Measurements from ENCODE around the gene TRPC4AP. TPM values are rescaled to one million over a fixed set of nuclear protein-coding genes. Genes with fewer than 3 reads are reported as not detected.

TRPC4AP gene
- total RNA-seq, 3 donors from 2014 or later (not counting 1 experiment from before 2014, with no cell fraction given), result 72.3 to 79.0 (median 74.4) TPM

DNA sequence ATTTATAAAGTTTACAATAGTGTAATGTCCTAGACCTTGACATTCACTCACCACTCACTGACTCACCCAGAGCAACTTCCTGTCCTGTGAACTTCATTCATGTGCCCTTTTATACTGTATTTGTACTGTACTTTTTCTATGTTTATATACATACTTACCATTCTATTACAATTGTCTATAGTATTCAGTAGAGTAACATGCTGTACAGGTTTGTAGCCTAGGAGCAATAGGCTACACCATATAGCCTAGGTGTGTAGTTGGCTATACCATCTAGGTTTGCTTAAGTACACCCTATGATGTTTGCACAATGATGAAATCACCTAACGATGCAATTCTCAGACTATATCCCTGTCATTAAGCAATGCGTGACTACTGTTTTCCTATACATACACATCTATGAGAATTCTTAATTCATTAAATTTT, 37.1 kb upstream of the TRPC4AP start:
- Histone ChIP-seq H3K4me1 (ENCODE audit: control insufficient read depth, insufficient read depth, low read length) (no peaks in the 10 kb centered on the region), H3K36me3 (ENCODE audit: control insufficient read depth, insufficient read depth, low read length) (peaks cover 63% of the 10 kb centered on the region), H3K27me3 (ENCODE audit: control insufficient read depth, insufficient read depth, low read length) (no peaks in the 10 kb centered on the region), H3K27ac (ENCODE audit: low read length) (no peak overlapping the region), H3K4me3 (ENCODE audit: low read length) (no peak overlapping the region), H3K9me3 (ENCODE audit: control insufficient read depth, insufficient read depth, low read length) (no peaks in the 10 kb centered on the region)
- DNase-seq, result no peak
- H3K4me3 Mint-ChIP-seq, result no peak overlapping the region
- no peaks in the 10 kb centered on the region for H3K4me1 Mint-ChIP-seq
- no peak for ATAC-seq
- intact Hi-C loops (cut with micrococcal nuclease), result no loop called here
- no peaks in the 10 kb centered on the region for H3K27me3 Mint-ChIP-seq (ENCODE audit: low read depth in 2 of 2)
- H3K27ac Mint-ChIP-seq, result no peak overlapping the region
- H3K36me3 Mint-ChIP-seq, result peaks cover 26% of the 10 kb centered on the region
- TF ChIP-seq, protein P1, sequence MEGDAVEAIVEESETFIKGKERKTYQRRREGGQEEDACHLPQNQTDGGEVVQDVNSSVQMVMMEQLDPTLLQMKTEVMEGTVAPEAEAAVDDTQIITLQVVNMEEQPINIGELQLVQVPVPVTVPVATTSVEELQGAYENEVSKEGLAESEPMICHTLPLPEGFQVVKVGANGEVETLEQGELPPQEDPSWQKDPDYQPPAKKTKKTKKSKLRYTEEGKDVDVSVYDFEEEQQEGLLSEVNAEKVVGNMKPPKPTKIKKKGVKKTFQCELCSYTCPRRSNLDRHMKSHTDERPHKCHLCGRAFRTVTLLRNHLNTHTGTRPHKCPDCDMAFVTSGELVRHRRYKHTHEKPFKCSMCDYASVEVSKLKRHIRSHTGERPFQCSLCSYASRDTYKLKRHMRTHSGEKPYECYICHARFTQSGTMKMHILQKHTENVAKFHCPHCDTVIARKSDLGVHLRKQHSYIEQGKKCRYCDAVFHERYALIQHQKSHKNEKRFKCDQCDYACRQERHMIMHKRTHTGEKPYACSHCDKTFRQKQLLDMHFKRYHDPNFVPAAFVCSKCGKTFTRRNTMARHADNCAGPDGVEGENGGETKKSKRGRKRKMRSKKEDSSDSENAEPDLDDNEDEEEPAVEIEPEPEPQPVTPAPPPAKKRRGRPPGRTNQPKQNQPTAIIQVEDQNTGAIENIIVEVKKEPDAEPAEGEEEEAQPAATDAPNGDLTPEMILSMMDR (IDR thresholded peaks at IDR 0.05), result no peak
- H3K9me3 Mint-ChIP-seq, result no peaks in the 10 kb centered on the region
- 80% methylated on average over 1 of the region's 2 CpGs for WGBS (ENCODE audit: insufficient coverage)

DNA sequence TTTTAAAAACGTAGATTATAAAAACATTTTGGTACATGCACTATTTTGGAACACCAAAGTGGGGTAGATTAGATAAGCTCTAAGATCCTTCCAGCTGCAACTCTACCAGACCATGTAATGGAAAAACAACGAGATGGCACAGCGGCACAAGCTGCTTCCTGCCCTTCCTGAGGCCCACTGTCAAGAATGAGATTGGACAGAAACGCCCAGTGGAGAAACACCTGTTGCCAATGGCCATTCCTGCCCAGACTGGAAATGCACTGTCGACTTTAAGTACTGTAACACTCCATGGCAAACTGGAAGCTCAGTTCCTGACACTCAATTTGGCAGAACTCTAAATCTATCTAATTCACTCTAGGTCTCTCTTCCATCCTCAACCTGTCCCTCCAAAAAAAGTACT, 33.1 kb upstream of the TRPC4AP start:
- DNase-seq (no peak), ATAC-seq (no peak)
- no peaks in the 10 kb centered on the region for H3K27me3 ChIP-seq (ENCODE audit: control insufficient read depth, insufficient read depth, low read length)
- peaks cover 65% of the 10 kb centered on the region for H3K36me3 ChIP-seq (ENCODE audit: control insufficient read depth, insufficient read depth, low read length)
- intact Hi-C loops (cut with micrococcal nuclease), result no loop called here
- no peaks in the 10 kb centered on the region for H3K9me3 ChIP-seq (ENCODE audit: control insufficient read depth, insufficient read depth, low read length)
- WGBS (ENCODE audit: insufficient coverage), result 96% methylated on average over 5 of the region's 5 CpGs
- Mint-ChIP-seq H3K27ac (no peak overlapping the region), H3K36me3 (peaks cover 16% of the 10 kb centered on the region), H3K4me3 (no peak overlapping the region), H3K4me1 (no peaks in the 10 kb centered on the region), H3K27me3 (ENCODE audit: low read depth in 2 of 2) (no peaks in the 10 kb centered on the region), H3K9me3 (no peaks in the 10 kb centered on the region)
- no peaks in the 10 kb centered on the region for H3K4me1 ChIP-seq (ENCODE audit: control insufficient read depth, insufficient read depth, low read length)
- no peak overlapping the region for H3K27ac ChIP-seq (ENCODE audit: low read length)
- TF ChIP-seq, protein P1 (IDR thresholded peaks at IDR 0.05), result no peak
- no peak overlapping the region for H3K4me3 ChIP-seq (ENCODE audit: low read length)

GRCh38 chr20:35122756-35123405, 30.3 kb upstream of the TRPC4AP start:
- WGBS (ENCODE audit: insufficient coverage), result 96% methylated on average over 4 of the region's 5 CpGs
- Histone ChIP-seq H3K27me3 (ENCODE audit: control insufficient read depth, insufficient read depth, low read length) (no peaks in the 10 kb centered on the region), H3K9me3 (ENCODE audit: control insufficient read depth, insufficient read depth, low read length) (no peaks in the 10 kb centered on the region), H3K4me1 (ENCODE audit: control insufficient read depth, insufficient read depth, low read length) (no peaks in the 10 kb centered on the region), H3K4me3 (ENCODE audit: low read length) (no peak overlapping the region), H3K36me3 (ENCODE audit: control insufficient read depth, insufficient read depth, low read length) (peaks cover 68% of the 10 kb centered on the region), H3K27ac (ENCODE audit: low read length) (no peak overlapping the region)
- Mint-ChIP-seq H3K4me1 (peaks cover 0 to 3% of the 10 kb centered on the region in 2 donors), H3K9me3 (no peaks in the 10 kb centered on the region), H3K4me3 (no peak overlapping the region), H3K36me3 (peaks cover 29% of the 10 kb centered on the region), H3K27ac (no peak overlapping the region), H3K27me3 (ENCODE audit: low read depth in 2 of 2) (no peaks in the 10 kb centered on the region)
- intact Hi-C loops (cut with micrococcal nuclease), result no loop called here
- TF ChIP-seq, protein P1 (IDR thresholded peaks at IDR 0.05), result no peak
- no peak for ATAC-seq
- DNase-seq, result no peak

- 99% methylated on average over 7 of the region's 7 CpGs for WGBS (ENCODE audit: insufficient coverage)
Measured at GRCh38 chr20:35121186-35121585, 28.6 kb upstream of the TRPC4AP start.

More at GRCh38 chr20:35121186-35121585, 28.6 kb upstream of the TRPC4AP start:
- TF ChIP-seq, protein P1 (IDR thresholded peaks at IDR 0.05), result no peak
- Histone ChIP-seq H3K36me3 (ENCODE audit: control insufficient read depth, insufficient read depth, low read length) (peaks cover 69% of the 10 kb centered on the region), H3K9me3 (ENCODE audit: control insufficient read depth, insufficient read depth, low read length) (no peaks in the 10 kb centered on the region), H3K27ac (ENCODE audit: low read length) (no peak overlapping the region), H3K4me1 (ENCODE audit: control insufficient read depth, insufficient read depth, low read length) (no peaks in the 10 kb centered on the region), H3K4me3 (ENCODE audit: low read length) (no peak overlapping the region), H3K27me3 (ENCODE audit: control insufficient read depth, insufficient read depth, low read length) (no peaks in the 10 kb centered on the region)
- no peaks in the 10 kb centered on the region for H3K27me3 Mint-ChIP-seq (ENCODE audit: low read depth in 2 of 2)
- intact Hi-C loops (cut with micrococcal nuclease), result no loop called here
- no peaks in the 10 kb centered on the region for H3K9me3 Mint-ChIP-seq
- no peak for ATAC-seq
- peaks cover 30% of the 10 kb centered on the region for H3K36me3 Mint-ChIP-seq
- no peak for DNase-seq
- no peak overlapping the region for H3K4me3 Mint-ChIP-seq
- peaks cover 0 to 3% of the 10 kb centered on the region in 2 donors for H3K4me1 Mint-ChIP-seq
- H3K27ac Mint-ChIP-seq, result peak overlapping the region in 1 of 2 donors; percentile 22
